IMR-90 (cell line): Measurements from ENCODE around the gene DALRD3. TPM values are rescaled to one million over a fixed set of nuclear protein-coding genes. Genes with fewer than 3 reads are reported as not detected.

Source experiments
- ATAC-seq: fragments of 200-7000 bp; cut with Tn5 transposase; 2 replicates; pipeline ENCODE4 v1.9.1; 2020; ENCODE audit warnings: low read depth, mild to moderate bottlenecking, moderate library complexity
- Bru-seq: library from RNA; stranded (reverse); fragments of 400-500 nt; gene quantifications from one replicate; lab custom pipeline; 2021; lab: Mats Ljungman, UMichigan
- BruChase-seq, 2 experiments: library from RNA; stranded (reverse); fragments of 400-500 nt; gene quantifications; one replicate each; lab custom pipeline; 2021; lab: Mats Ljungman, UMichigan
- BruUV-seq: library from RNA; stranded (reverse); fragments of 400-500 nt; replicated peaks from 2 replicates; lab custom pipeline; 2021; lab: Mats Ljungman, UMichigan
- CTCF ChIA-PET: fragments of 300-600 bp; formaldehyde crosslinking; extraction: SDS; loops from one replicate; lab custom pipeline; 2021; ENCODE audit warnings: antibody characterized with exemption; lab: Yijun Ruan, JAX
- POLR2A ChIA-PET: fragments of 300-600 bp; sonication (Branson Sonifier 250); formaldehyde crosslinking; loops from one replicate; lab custom pipeline; 2022; ENCODE audit warnings: antibody characterized with exemption; ENCODE audit not compliant: unreplicated experiment; lab: Charles Lee
- DNase-seq: peaks from one replicate; pipeline ENCODE4 v3.0.0; 2013
- H2AFZ ChIP-seq: replicated peaks from 2 replicates; pipeline ENCODE3; 2013; ENCODE audit warnings: low read length, mild to moderate bottlenecking; ENCODE audit not compliant: poor library complexity
- H2AK5ac ChIP-seq: 2 replicates; pipeline ENCODE4 v1.6.1; 2013; ENCODE audit warnings: low read depth, low read length, inconsistent platforms
- H2AK9ac ChIP-seq: replicated peaks from 2 replicates; pipeline ENCODE3; 2013; ENCODE audit warnings: mild to moderate bottlenecking, low read depth, low read length, moderate library complexity; ENCODE audit not compliant: poor library complexity
- H2BK120ac ChIP-seq: 2 replicates; pipeline ENCODE4 v1.6.1; 2013; ENCODE audit warnings: low read depth, low read length, inconsistent platforms
- H2BK15ac ChIP-seq: 3 replicates; pipeline ENCODE4 v1.6.1; 2013; ENCODE audit warnings: low read depth, low read length, inconsistent platforms
- H2BK20ac ChIP-seq: 2 replicates; pipeline ENCODE4 v1.6.1; 2013; ENCODE audit warnings: low read depth, mild to moderate bottlenecking, inconsistent platforms, low read length, moderate library complexity
- H2BK5ac ChIP-seq: 2 replicates; pipeline ENCODE4 v1.6.1; 2013; ENCODE audit warnings: mild to moderate bottlenecking, low read depth, low read length, inconsistent platforms; ENCODE audit not compliant: poor library complexity, severe bottlenecking
- H3K14ac ChIP-seq: replicated peaks from 2 replicates; pipeline ENCODE4 v1.6.1; 2013; ENCODE audit warnings: low read depth, low read length, inconsistent platforms
- H3K18ac ChIP-seq: 2 replicates; pipeline ENCODE4 v1.6.1; 2013; ENCODE audit warnings: low read depth, low read length, control low read depth
- H3K23ac ChIP-seq: 2 replicates; pipeline ENCODE4 v1.6.1; 2013; ENCODE audit warnings: low read depth, low read length, inconsistent platforms
- H3K27ac ChIP-seq: 2 replicates; pipeline ENCODE4 v1.5.1; 2013; ENCODE audit warnings: mild to moderate bottlenecking, control low read depth, low read length; ENCODE audit not compliant: insufficient read depth
- H3K27me3 ChIP-seq: 2 replicates; pipeline ENCODE4 v1.6.1; 2013; ENCODE audit warnings: low read length; ENCODE audit not compliant: control insufficient read depth, insufficient read depth
- H3K36me3 ChIP-seq: 2 replicates; pipeline ENCODE4 v1.6.1; 2013; ENCODE audit warnings: low read length, mixed read lengths; ENCODE audit not compliant: control insufficient read depth, insufficient read depth
- H3K4ac ChIP-seq: 2 replicates; pipeline ENCODE4 v1.6.1; 2013; ENCODE audit warnings: low read depth, low read length, inconsistent platforms
- H3K4me1 ChIP-seq: 2 replicates; pipeline ENCODE4 v1.6.1; 2013; ENCODE audit warnings: low read length, mixed read lengths; ENCODE audit not compliant: control insufficient read depth, insufficient read depth
- H3K4me2 ChIP-seq: 2 replicates; pipeline ENCODE4 v1.6.1; 2013; ENCODE audit warnings: low read depth, mild to moderate bottlenecking, control low read depth, low read length, moderate library complexity
- H3K4me3 ChIP-seq: 2 replicates; pipeline ENCODE4 v1.5.1; 2013; ENCODE audit warnings: low read depth, mild to moderate bottlenecking, control low read depth, low read length, moderate library complexity; ENCODE audit not compliant: insufficient read depth
- H3K56ac ChIP-seq: 2 replicates; pipeline ENCODE4 v1.6.1; 2013; ENCODE audit warnings: low read length, inconsistent platforms; ENCODE audit not compliant: insufficient read depth; ENCODE audit errors: extremely low read depth
- H3K79me1 ChIP-seq, 2 experiments: 2 replicates each; pipeline ENCODE4 v1.6.1; 2013; ENCODE audit warnings: low read length in 2 of 2, inconsistent platforms in 1 of 2, low read depth in 1 of 2
- H3K9ac ChIP-seq: 2 replicates; pipeline ENCODE4 v1.6.1; 2013; ENCODE audit warnings: low read depth, low read length, control low read depth
- H3K9me1 ChIP-seq: 2 replicates; pipeline ENCODE4 v1.6.1; 2013; ENCODE audit warnings: low read length, inconsistent platforms; ENCODE audit not compliant: insufficient read depth
- H3K9me3 ChIP-seq: 2 replicates; pipeline ENCODE4 v1.6.1; 2013; ENCODE audit warnings: low read length; ENCODE audit not compliant: control insufficient read depth, insufficient read depth
- H4K20me1 ChIP-seq: 2 replicates; pipeline ENCODE4 v1.6.1; 2013; ENCODE audit warnings: low read length, inconsistent platforms; ENCODE audit not compliant: insufficient read depth
- H4K5ac ChIP-seq: 2 replicates; pipeline ENCODE4 v1.6.1; 2013; ENCODE audit warnings: mild to moderate bottlenecking, low read depth, low read length, control low read depth
- H4K8ac ChIP-seq, 2 experiments: 2 replicates each; pipeline ENCODE4 v1.6.1; 2013; ENCODE audit warnings: low read depth in 2 of 2, low read length in 2 of 2, control low read depth in 1 of 2, inconsistent platforms in 1 of 2
- H4K91ac ChIP-seq: 2 replicates; pipeline ENCODE4 v1.6.1; 2013; ENCODE audit warnings: low read depth, low read length, inconsistent platforms; ENCODE audit not compliant: insufficient read depth
- MAZ ChIP-seq: IDR thresholded peaks from 2 replicates; pipeline ENCODE4 v1.6.1; 2012; ENCODE audit warnings: low read depth, mild to moderate bottlenecking, low read length, improper control_type of control experiment, moderate library complexity, borderline replicate concordance
- MXI1 ChIP-seq: IDR thresholded peaks from 2 replicates; pipeline ENCODE4 v1.6.1; 2012; ENCODE audit warnings: low read depth, mild to moderate bottlenecking, low read length, moderate library complexity, borderline replicate concordance
- NFE2L2 ChIP-seq: fragments of 150-350 bp; IDR thresholded peaks from 2 replicates; pipeline ENCODE4 v1.6.1; 2016; ENCODE audit warnings: low read depth, mild to moderate bottlenecking, low read length
- POLR2A ChIP-seq: IDR thresholded peaks from 2 replicates; pipeline ENCODE4 v1.6.1; 2012; ENCODE audit warnings: mild to moderate bottlenecking, low read depth, low read length
- WGBS, 2 experiments: methylation state at CpG; one replicate each; pipeline versions ENCODE4 v1.1.5 to v1.1.7; 2013; ENCODE audit warnings: missing lambda C conversion rate in 2 of 2; ENCODE audit not compliant: insufficient read length in 1 of 2; ENCODE audit errors: extremely low coverage in 2 of 2; 5-methylcytosine and 5-hydroxymethylcytosine counted together
- dilution Hi-C: fragments of 300-500 bp; cut with HindIII; formaldehyde crosslinking; loops from one replicate; pipeline ENCODE4 v1.14.3; 2018; ENCODE audit warnings: low sequenced_read_pairs; ENCODE audit not compliant: unreplicated experiment
- in situ Hi-C: fragments of 300-500 bp; cut with MboI; formaldehyde crosslinking; loops from 3 replicates; pipeline ENCODE4 v1.14.3; 2019; ENCODE audit warnings: low sequenced_read_pairs, inconsistent platforms, mixed read lengths
- intact Hi-C: fragments of 100-400 bp; cut with micrococcal nuclease; formaldehyde crosslinking; loops from 2 replicates; pipeline ENCODE4 v1.10.0; 2022
- long read RNA-seq: library from polyadenylated mRNA; unstranded; transcript quantifications from one replicate; pipeline ENCODE4 v2.0.0, GENCODE V29; 2021; ENCODE audit not compliant: unreplicated experiment
- polyA plus RNA-seq, 3 experiments: library from polyadenylated mRNA; depleted of rRNA; stranded (reverse); fragments of >200 nt; gene quantifications; 2 replicates each; pipeline ENCODE4 v1.2.3, GENCODE V29; 2012; ENCODE audit warnings: low replicate concordance in 1 of 3
- total RNA-seq: library from RNA; depleted of rRNA; stranded (reverse); fragments of >200 nt; gene quantifications from 2 replicates; pipeline ENCODE4 v1.2.3, GENCODE V29; 2012; rRNA removed

The DALRD3 gene
- total RNA-seq (27.8 and 28.3 TPM in 2 replicates), polyA plus RNA-seq (2012; rRNA removed) (42.2 and 43.5 TPM in 2 replicates), Bru-seq, nascent RNA (percentile 37 among the genes with signal in this experiment), BruChase-seq, experiment 1, labeled RNA remaining after a 6-hour chase (percentile 59 among the genes with signal in this experiment), BruChase-seq, experiment 2, labeled RNA remaining after a 2-hour chase (percentile 53 among the genes with signal in this experiment)
- 33.8 and 36.4 TPM in 2 replicates for polyA plus RNA-seq (2012; cell fraction: cytosol; rRNA removed)
- polyA plus RNA-seq (2012; cell fraction: nucleus; rRNA removed; ENCODE audit: low replicate concordance), result 116 and 195 TPM in 2 replicates
- long read RNA-seq, transcript DALRD3-202 (12 exons, 1,739 nt), result major isoform, 18 of 43 reads
- long read RNA-seq, partial matches to known transcripts, result 13 of 43 reads
- long read RNA-seq, other reads (novel, unspliced or antisense), result 9 of 43 reads

GRCh38 chr3:49017971-49018706, at the start of gene DALRD3:
TSS of gene DALRD3 (minus strand) at chr3:49018580. CDS start at chr3:49018564, 16 bp downstream.
- H2BK120ac ChIP-seq, result no peak within 1 kb of the TSS; the same call in 1 of the 2 replicates

More at GRCh38 chr3:49017971-49018706, at the start of gene DALRD3:
- BruUV-seq, result no TSS peak
- peak within 1 kb of the TSS; percentile 50 for H3K9ac ChIP-seq
- in situ Hi-C loops, result no loop called here
- peaks cover 11% of the 10 kb centered on the region for H3K4me1 ChIP-seq
- peaks cover 28% of the 10 kb centered on the region for H4K20me1 ChIP-seq
- H4K5ac ChIP-seq, result peak within 1 kb of the TSS; percentile 74
- H2AK5ac ChIP-seq, result peak within 1 kb of the TSS; percentile 82
- dilution Hi-C loops, result no loop called here
- peak; percentile 51 for DNase-seq
- peak within 1 kb of the TSS; percentile 62 for H3K27ac ChIP-seq
- peak within 1 kb of the TSS; percentile 58 for H3K23ac ChIP-seq
- peak within 1 kb of the TSS; percentile 90 for H3K4ac ChIP-seq
- no peaks in the 10 kb centered on the region for H3K9me3 ChIP-seq
- H3K56ac ChIP-seq, result peak within 1 kb of the TSS; percentile 51; the same call in 1 of the 2 replicates
- no peak within 1 kb of the TSS for H3K18ac ChIP-seq
- H2AK9ac ChIP-seq, result peak within 1 kb of the TSS; percentile 97
- no peak within 1 kb of the TSS for H2BK20ac ChIP-seq
- peaks cover 23 to 81% of the 10 kb centered on the region in 2 experiments; a peak in 3 of 4 replicates for H3K79me1 ChIP-seq
- peak within 1 kb of the TSS; percentile 74 for H2BK5ac ChIP-seq
- peaks cover 9% of the 10 kb centered on the region for H3K9me1 ChIP-seq
- intact Hi-C loops, result no loop called here
- peak within 1 kb of the TSS; percentile 98 for H2AFZ ChIP-seq
- no peak for TF ChIP-seq NFE2L2
- peak; percentile 29; the same call in 1 of the 2 replicates for TF ChIP-seq MAZ
- peak; percentile 55 for TF ChIP-seq POLR2A
- TF ChIP-seq MXI1, result peak; percentile 93
- H3K36me3 ChIP-seq, result peaks cover 34% of the 10 kb centered on the region
- peak within 1 kb of the TSS; percentile 70 to 98 for H4K8ac ChIP-seq
- H3K27me3 ChIP-seq, result no peaks in the 10 kb centered on the region
- H3K4me2 ChIP-seq, result peak within 1 kb of the TSS; percentile 96
- ATAC-seq, result peak; percentile 39
- H3K14ac ChIP-seq, result peak within 1 kb of the TSS; percentile 89
- WGBS, 2 experiments, result 1% methylated on average over 72 of the region's 85 CpGs; no CpG with 5 or more reads in 1 of the 2 experiments
- H4K91ac ChIP-seq, result peak within 1 kb of the TSS; percentile 71
- peak within 1 kb of the TSS; percentile 95 for H3K4me3 ChIP-seq
- ChIA-PET CTCF (interaction anchor here (0.8 kb wide), 1 partner anchor 10 kb away, joined by 3 read pairs; the partner anchor contains the start of gene WDR6), POLR2A (interaction anchor here (2.4 kb wide), 1 partner anchor 10 kb away, joined by 13 read pairs; the partner anchor contains the start of gene WDR6)
- no peak within 1 kb of the TSS for H2BK15ac ChIP-seq
